Ishikawa (cell line): ENCODE results near the gene SEC16A.

Source experiments
- CREB1 ChIP-seq: IDR thresholded peaks from 2 replicates; pipeline ENCODE4 v1.6.1; 2012; ENCODE audit warnings: low read depth
- EGR1 ChIP-seq: IDR thresholded peaks from 2 replicates; pipeline ENCODE4 v1.6.1; 2012
- RAD21 ChIP-seq: IDR thresholded peaks from 2 replicates; pipeline ENCODE4 v1.6.1; 2012; ENCODE audit warnings: low read depth
- TEAD4 ChIP-seq: IDR thresholded peaks from 2 replicates; pipeline ENCODE4 v1.6.1; 2012
- YY1 ChIP-seq: IDR thresholded peaks from 2 replicates; pipeline ENCODE4 v1.6.1; 2012; ENCODE audit warnings: low read depth
- TF ChIP-seq, protein P1 (sequence below): IDR thresholded peaks from 2 replicates; pipeline ENCODE4 v1.6.1; 2012

DNA sequence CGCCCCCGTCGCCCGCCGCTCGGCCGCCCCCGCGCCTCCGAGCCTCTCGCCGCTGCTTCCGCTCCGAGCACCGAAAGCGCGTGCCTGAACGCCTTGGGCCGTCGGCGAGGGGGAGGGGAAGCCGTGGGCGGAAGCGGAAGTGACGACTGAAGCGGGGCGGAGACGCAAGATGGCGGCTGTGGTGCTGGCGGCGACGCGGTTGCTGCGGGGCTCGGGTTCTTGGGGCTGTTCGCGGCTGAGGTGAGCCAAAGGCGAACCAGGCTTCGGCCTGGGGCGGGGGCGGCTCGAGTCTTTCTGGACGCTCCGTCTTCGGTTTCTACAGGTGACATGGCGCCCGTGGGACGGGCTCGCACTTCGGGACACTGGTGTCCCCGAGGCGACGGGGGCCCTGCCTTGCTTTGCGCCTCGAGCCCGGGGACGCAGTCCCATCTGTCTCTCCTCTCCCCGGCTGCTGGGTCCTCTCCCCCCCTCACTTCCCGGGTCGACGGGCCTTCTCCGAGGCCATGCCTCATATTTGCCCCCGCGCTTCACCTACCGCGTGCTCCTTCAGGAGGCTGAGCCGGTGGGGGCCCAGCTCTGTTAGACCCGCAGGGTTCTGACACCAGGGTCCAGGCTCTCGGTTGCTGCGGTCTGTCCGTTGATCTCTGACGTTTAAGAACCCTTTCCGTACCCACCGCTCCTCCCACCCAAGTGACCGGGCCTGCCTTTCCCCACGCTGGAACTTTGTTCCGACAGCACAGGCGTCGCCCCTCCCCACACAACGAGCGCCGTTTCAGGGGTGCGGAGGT, 72.1 kb downstream of the SEC16A start, which contains the start of the genes ENTR1 and PMPCA:
- TF ChIP-seq, protein P1, sequence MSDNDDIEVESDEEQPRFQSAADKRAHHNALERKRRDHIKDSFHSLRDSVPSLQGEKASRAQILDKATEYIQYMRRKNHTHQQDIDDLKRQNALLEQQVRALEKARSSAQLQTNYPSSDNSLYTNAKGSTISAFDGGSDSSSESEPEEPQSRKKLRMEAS, result peak; percentile 82; the same call in 1 of the 2 replicates
- peak; percentile 94 for TF ChIP-seq EGR1
- peak; percentile 75 for TF ChIP-seq CREB1
- no peak for TF ChIP-seq TEAD4
- no peak for TF ChIP-seq RAD21
- TF ChIP-seq YY1, result peak; percentile 99
